Measurements from ENCODE around the gene GOLGA6D. TPM values are rescaled to one million over a fixed set of nuclear protein-coding genes. Genes with fewer than 3 reads are reported as not detected.
"Not testable (repeated sequence)": the region's sequence is repeated elsewhere in the genome, so short reads cannot be mapped to it uniquely, and the experiment has no call there.

Gene GOLGA6D
- total RNA-seq, 2 donors from 2014 or later = not detected

GRCh38 chr15:75335313-75335704 lies 52.7 kb downstream of the GOLGA6D start:
- H3K9me3 ChIP-seq = no peaks in the 10 kb centered on the region
- H3K27me3 ChIP-seq (replicated peaks; ENCODE audit: insufficient read depth) = no peaks in the 10 kb centered on the region
- peak overlapping the region; percentile 99 for H3K4me3 ChIP-seq
- TF ChIP-seq, protein P1, sequence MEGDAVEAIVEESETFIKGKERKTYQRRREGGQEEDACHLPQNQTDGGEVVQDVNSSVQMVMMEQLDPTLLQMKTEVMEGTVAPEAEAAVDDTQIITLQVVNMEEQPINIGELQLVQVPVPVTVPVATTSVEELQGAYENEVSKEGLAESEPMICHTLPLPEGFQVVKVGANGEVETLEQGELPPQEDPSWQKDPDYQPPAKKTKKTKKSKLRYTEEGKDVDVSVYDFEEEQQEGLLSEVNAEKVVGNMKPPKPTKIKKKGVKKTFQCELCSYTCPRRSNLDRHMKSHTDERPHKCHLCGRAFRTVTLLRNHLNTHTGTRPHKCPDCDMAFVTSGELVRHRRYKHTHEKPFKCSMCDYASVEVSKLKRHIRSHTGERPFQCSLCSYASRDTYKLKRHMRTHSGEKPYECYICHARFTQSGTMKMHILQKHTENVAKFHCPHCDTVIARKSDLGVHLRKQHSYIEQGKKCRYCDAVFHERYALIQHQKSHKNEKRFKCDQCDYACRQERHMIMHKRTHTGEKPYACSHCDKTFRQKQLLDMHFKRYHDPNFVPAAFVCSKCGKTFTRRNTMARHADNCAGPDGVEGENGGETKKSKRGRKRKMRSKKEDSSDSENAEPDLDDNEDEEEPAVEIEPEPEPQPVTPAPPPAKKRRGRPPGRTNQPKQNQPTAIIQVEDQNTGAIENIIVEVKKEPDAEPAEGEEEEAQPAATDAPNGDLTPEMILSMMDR (IDR thresholded peaks at IDR 0.05) = no peak
- H3K36me3 ChIP-seq = peaks cover 6% of the 10 kb centered on the region
- peaks cover 7 to 17% of the 10 kb centered on the region in 2 donors for H3K4me1 ChIP-seq (ENCODE audit: control insufficient read depth in 1 of 2, low read depth in 2 of 2)
- DNase-seq (ENCODE audit: low spot score) (no peak), ATAC-seq (ENCODE audit: insufficient number of reproducible peaks, low FRiP score, low read depth) (no peak)
- H3K27ac ChIP-seq = no peak overlapping the region

DNA sequence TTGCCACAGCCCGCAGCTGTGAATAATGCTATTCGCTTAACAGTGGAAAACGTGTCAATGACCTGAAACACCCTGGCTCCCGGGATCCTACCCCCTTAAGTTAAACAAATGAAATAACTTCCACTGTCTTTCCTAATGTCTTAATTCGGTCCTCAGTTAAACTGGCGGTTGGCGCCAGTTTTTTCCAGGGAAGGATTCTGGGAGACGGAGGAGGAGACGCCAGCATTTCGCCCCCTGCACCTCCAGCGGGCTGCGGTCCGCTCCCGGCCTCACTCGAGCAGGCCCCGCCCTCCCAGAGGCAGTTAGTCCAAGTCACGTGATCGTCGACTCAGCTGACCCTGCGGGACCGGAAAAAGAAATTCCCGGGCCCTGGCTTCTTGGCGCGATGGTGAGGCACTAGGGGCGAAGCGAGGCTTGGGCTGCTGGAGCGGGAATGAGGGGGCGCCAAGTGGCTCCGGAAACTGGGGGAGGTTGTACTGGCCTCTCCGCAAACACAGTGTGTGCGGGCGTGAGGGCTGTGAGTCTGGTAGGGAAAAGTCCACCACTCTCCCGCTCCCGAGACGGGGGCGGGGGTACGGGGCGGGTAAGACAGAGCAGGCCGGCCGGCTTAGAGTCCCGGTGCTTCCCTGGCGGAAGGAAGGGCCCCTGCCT lies 53.2 kb downstream of the GOLGA6D start, which contains the start of gene COMMD4:
Gene COMMD4 (plus strand): TSS at position 359 of the 651 bp plus-strand sequence. CDS start 27 bp downstream, at position 386.
- Histone ChIP-seq H3K36me3 (peaks cover 7% of the 10 kb centered on the region), H3K4me1 (ENCODE audit: control insufficient read depth in 1 of 2, low read depth in 2 of 2) (peaks cover 7 to 17% of the 10 kb centered on the region in 2 donors), H3K4me3 (peak within 1 kb of the TSS; percentile 99), H3K27ac (peak within 1 kb of the TSS; percentile 49 to 71), H3K27me3 (replicated peaks; ENCODE audit: insufficient read depth) (no peaks in the 10 kb centered on the region), H3K9me3 (no peaks in the 10 kb centered on the region)
- TF ChIP-seq, protein P1 (IDR thresholded peaks at IDR 0.05) = no peak
- DNase-seq (ENCODE audit: low spot score) (peak; percentile 92), ATAC-seq (ENCODE audit: insufficient number of reproducible peaks, low FRiP score, low read depth) (peak; percentile 95)

DNA sequence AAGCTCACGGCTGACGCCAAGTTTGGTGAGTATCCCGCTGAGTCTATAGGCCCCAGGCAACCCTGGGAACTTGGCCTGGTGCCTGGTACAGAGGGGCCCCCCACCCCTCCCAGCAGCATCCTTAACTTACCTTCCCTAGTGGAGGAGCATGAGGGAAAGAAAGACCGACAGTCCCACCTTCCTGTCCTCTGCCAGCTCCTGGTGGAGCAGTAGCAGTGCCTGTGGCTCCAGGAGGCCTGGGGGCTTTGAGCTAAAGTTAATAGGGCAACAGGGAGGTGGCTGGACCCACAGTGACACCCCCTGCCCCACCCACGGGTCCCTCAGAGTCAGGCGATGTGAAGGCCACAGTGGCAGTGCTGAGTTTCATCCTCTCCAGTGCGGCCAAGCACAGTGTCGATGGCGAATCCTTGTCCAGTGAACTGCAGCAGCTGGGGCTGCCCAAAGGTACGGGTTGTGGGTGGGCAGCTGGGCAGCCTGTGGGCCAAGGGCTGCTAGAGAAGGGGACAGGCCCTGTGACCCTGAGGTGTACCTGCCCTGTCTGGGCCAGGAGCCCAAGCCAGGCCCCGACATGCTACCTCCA lies 56.1 kb downstream of the GOLGA6D start:
- no peak overlapping the region for H3K4me3 ChIP-seq
- peaks cover 9% of the 10 kb centered on the region for H3K36me3 ChIP-seq
- TF ChIP-seq, protein P1 (IDR thresholded peaks at IDR 0.05) = no peak
- DNase-seq (ENCODE audit: low spot score) (no peak), ATAC-seq (ENCODE audit: insufficient number of reproducible peaks, low FRiP score, low read depth) (no peak)
- H3K27ac ChIP-seq = no peak overlapping the region
- H3K27me3 ChIP-seq (replicated peaks; ENCODE audit: insufficient read depth) = no peaks in the 10 kb centered on the region
- no peaks in the 10 kb centered on the region for H3K9me3 ChIP-seq
- peaks cover 7 to 17% of the 10 kb centered on the region in 2 donors for H3K4me1 ChIP-seq (ENCODE audit: control insufficient read depth in 1 of 2, low read depth in 2 of 2)

DNA sequence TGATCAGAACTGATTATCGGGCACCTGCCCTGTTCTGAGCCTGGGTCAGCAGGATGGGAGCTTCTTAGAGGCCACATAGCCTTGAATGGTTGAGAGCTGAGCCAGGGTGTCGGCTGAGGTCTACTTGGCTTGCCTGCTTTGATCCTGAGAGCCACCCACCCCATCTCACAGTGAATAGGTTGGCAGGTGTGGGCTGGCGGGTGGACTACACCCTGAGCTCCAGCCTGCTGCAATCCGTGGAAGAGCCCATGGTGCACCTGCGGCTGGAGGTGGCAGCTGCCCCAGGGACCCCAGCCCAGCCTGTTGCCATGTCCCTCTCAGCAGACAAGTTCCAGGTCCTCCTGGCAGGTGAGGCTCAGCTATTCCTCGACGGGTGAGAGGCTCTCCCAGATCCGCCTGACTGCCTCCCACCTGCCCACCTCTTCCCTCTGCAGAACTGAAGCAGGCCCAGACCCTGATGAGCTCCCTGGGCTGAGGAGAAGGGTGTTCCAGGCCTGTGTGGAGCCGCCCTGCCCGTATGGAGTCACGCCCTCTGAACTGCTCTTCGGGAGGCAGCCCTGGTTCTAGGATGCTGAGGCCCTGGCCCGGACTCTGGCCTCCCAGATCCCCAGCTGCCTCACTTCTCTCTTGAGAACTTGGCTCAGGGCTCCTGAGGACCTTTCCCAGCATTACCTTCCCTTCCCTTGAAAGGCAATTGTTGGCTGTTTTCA lies 57.1 kb downstream of the GOLGA6D start:
- H3K36me3 ChIP-seq = peaks cover 9% of the 10 kb centered on the region
- no peaks in the 10 kb centered on the region for H3K9me3 ChIP-seq
- H3K4me1 ChIP-seq (ENCODE audit: control insufficient read depth in 1 of 2, low read depth in 2 of 2) = peaks cover 7 to 17% of the 10 kb centered on the region in 2 donors
- TF ChIP-seq, protein P1 (IDR thresholded peaks at IDR 0.05) = no peak
- no peak for ATAC-seq (ENCODE audit: insufficient number of reproducible peaks, low FRiP score, low read depth)
- DNase-seq (ENCODE audit: low spot score) = no peak
- no peaks in the 10 kb centered on the region for H3K27me3 ChIP-seq (replicated peaks; ENCODE audit: insufficient read depth)
- no peak overlapping the region for H3K4me3 ChIP-seq
- H3K27ac ChIP-seq = no peak overlapping the region

DNA sequence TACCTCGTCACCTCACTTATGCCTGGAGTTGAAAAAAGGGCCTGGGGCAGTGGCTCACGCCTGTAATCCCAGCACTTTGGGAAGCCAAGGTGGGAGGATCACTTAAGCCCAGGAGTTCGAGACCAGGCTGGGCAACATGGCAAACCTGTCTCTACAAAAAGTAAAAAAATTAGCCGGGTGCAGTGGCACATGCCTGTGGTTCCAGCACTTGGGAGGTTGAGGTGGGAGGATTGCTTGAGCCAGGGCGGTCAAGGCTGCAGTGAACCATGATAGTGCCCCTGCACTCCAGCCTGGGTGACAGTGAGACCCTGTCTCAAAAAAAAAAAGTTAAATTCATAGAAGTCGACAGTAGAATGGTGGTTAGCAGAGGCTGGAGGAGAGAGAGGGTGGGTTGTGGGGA lies 59.6 kb downstream of the GOLGA6D start:
- no peaks in the 10 kb centered on the region for H3K27me3 ChIP-seq (replicated peaks; ENCODE audit: insufficient read depth)
- H3K9me3 ChIP-seq = no peaks in the 10 kb centered on the region
- peaks cover 9% of the 10 kb centered on the region for H3K36me3 ChIP-seq
- no peak for DNase-seq (ENCODE audit: low spot score)
- H3K4me3 ChIP-seq = no peak overlapping the region
- TF ChIP-seq, protein P1 (IDR thresholded peaks at IDR 0.05) = no peak
- H3K4me1 ChIP-seq (ENCODE audit: control insufficient read depth in 1 of 2, low read depth in 2 of 2) = peaks cover 0 to 8% of the 10 kb centered on the region in 2 donors
- no peak overlapping the region for H3K27ac ChIP-seq
- no peak for ATAC-seq (ENCODE audit: insufficient number of reproducible peaks, low FRiP score, low read depth)

GRCh38 chr15:75343953-75344352 lies 61.3 kb downstream of the GOLGA6D start:
- H3K27ac ChIP-seq; H3K36me3 ChIP-seq; DNase-seq (ENCODE audit: low spot score); H3K9me3 ChIP-seq; H3K4me3 ChIP-seq; H3K27me3 ChIP-seq (replicated peaks; ENCODE audit: insufficient read depth); ATAC-seq (ENCODE audit: insufficient number of reproducible peaks, low FRiP score, low read depth): not testable (repeated sequence)
- peaks cover 4 to 18% of the 10 kb centered on the region in 2 donors for H3K4me1 ChIP-seq (ENCODE audit: control insufficient read depth in 1 of 2, low read depth in 2 of 2)

All from thoracic aorta (tissue), 2 donors.